Activated T-cell treated with anti-CD3 and anti-CD28 coated beads for 24 hours (primary cell): ENCODE results near the gene RNF186.
"Not testable (repeated sequence)": the region's sequence is repeated elsewhere in the genome, so short reads cannot be mapped to it uniquely, and the experiment has no call there.

Experiments used
- DNase-seq: peaks from one replicate; pipeline ENCODE4 v3.0.0-alpha.2; 2020; ENCODE audit warnings: low read depth

RNF186 gene

GRCh38 chr1:19814681-19815503 is at the start of gene RNF186:
Gene RNF186, minus strand, starts transcription at chr1:19815283. Its CDS starts 182 bp downstream, at chr1:19815101.
- DNase-seq: no peak

- DNase-seq: no peak
These were observed 49.6 kb upstream of the RNF186 start for GRCh38 chr1:19864570-19865160.

DNA sequence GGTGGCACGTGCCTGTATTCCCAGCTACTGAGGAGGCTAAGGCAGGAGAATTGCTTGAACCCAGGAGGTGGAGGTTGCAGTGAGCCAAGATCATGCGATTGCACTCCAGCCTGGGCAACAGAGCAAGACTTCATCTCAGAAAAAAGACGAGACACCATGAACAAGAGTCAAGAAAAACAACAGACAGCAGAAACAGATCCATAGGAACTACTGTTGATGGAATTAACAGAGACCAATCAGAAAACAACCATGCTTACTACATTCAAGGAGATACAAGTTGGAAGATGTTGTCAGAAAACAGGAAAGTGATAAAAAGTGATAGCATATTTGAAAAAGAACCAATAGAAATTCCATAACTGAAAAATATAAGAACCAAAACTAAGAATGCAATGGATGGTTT is 47.9 kb upstream of the RNF186 start:
- DNase-seq: no peak

GRCh38 chr1:19861842-19862530 is 46.9 kb upstream of the RNF186 start:
- DNase-seq: no peak

GRCh38 chr1:19861034-19861433 is 46.0 kb upstream of the RNF186 start:
- no peak for DNase-seq

GRCh38 chr1:19860418-19860817 is 45.3 kb upstream of the RNF186 start:
- no peak for DNase-seq

GRCh38 chr1:19859876-19860275 is 44.8 kb upstream of the RNF186 start:
- DNase-seq: no peak

GRCh38 chr1:19858893-19859292 is 43.8 kb upstream of the RNF186 start:
- DNase-seq: no peak

GRCh38 chr1:19854866-19855265 is 39.8 kb upstream of the RNF186 start:
- no peak for DNase-seq

DNA sequence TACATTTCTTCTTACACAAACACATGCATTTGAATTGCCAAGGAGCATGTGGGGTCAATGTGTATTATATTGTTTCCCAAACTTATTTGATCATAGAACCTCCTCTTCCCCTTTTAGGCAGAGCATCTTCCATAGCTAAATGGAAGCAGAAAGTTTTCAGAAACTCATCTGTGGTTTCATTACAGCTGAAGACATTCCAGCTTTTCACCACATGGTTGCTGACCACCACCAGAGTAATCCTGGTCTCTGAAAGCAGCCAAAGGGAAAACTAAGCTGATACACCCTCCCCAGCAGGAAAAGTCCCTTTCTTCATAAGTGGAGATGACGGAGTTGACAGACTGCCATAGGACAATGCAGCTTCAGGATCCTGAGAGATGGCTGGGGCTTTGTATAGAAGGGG is 37.0 kb upstream of the RNF186 start:
- DNase-seq: no peak

DNA sequence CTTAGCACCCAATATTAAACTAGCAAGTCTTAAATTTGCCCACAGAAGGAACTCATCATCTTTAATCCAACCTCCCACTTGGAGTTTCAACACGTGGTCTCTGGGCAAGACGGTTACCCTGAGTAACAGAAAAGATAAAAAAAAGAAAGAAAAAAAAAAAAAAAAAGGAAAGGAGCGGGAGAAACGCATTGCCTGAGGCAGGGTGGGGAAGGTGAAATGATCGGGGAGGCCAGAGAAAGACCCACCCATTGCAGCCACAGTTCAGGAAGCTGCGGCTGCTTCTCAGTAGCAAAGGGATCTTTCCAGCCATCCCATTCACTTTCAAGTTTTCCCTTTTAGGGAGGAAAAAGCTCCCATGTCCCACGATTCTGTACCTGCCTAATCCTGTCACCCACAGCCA is 35.1 kb upstream of the RNF186 start:
- DNase-seq: no peak

GRCh38 chr1:19849307-19849706 is 34.2 kb upstream of the RNF186 start:
- not testable (repeated sequence) for DNase-seq

DNA sequence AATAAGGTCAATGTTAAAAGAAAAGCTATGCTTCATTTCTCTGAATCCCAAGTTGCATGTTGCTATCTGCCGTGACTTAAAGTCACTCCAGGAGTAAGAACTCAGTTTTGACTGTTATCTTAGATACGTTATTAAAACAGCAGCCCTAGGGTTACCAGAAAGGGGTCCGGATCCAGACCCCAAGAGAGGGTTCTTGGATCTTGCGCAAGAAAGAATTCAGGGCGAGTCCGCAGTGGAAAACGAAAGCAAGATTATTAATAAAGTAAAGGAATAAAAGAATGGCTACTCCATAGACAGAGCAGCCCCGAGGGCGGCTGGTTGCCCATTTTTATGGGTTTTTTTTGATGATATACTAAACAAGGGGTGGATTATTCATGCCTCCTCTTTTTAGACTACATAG is 32.3 kb upstream of the RNF186 start:
- not testable (repeated sequence) for DNase-seq

DNA sequence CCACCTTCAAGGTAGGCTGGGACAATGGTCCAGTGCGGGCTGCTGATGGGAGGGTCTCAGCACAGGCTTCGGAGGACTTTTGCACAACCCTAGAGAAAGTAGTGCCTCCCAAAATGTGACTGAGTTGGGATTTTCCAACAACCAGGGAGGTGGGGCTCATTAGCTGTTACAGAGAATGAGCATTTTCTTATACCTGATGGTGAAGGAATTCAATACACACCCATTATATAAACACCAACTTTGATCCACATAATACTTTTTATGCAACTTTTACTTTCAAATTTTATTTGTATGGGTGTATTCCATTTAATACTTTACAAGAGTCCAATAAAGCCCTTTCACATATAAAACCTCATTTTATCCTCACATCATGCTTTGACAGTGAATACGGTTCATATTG is 31.3 kb upstream of the RNF186 start:
- no peak for DNase-seq

DNA sequence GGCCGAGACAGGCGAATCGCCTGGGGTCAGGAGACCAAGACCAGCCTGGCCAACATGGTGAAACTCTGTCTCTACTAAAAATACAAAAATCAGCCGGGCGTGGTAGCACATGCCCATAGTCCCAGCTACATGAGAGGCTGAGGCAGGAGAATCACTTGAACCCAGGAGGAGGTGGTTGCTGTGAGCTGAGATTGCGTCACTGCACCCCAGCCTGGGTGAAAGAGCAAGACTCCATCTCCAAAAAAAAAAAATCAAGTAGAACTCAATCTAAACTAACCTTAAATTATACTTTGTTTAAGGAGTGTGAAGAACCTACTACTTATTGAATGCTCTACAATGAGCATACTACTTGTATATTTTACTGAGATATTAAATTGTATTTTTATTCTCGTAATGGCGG is 30.5 kb upstream of the RNF186 start:
- DNase-seq: no peak

DNA sequence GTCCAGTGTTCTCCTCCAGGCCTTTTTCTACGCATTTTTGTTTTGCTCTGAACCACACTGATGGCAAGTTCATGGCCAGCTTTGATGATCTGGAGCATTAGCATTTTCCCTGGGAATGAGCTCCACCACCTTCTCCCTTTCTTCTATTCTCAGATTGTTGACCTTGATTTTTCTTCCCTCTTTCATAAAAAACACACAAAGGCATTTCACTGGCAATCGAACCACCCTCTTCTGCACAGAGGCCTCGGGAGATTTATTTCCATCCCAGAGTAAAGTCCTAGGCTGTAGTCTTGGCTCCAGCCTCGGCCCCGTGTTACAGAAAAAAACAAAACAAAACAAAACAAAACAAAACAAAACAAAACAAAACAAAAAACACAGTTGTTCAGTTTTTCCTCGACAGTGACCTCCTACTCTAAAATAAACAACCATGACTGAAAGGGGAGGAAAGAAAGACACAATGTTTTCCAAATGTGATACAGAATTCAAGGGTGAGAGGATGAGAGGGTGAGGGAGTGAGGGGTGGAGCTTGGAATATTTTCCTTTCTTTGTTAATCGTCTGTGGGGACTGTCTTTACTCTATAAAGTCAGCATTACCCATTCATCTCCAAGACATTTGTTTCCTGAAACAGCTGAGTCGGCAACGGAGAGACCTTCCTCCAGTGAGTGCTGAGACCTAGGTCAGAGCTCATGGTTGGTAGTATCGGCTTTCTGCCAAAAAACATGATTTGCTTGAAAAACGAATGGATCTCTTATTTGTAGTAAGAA is 29.8 kb upstream of the RNF186 start:
- DNase-seq: no peak

- no peak for DNase-seq
These were observed 25.1 kb upstream of the RNF186 start for GRCh38 chr1:19840228-19840627.

- DNase-seq: no peak
These were observed 22.8 kb upstream of the RNF186 start for GRCh38 chr1:19837866-19838265.

- no peak for DNase-seq
These were observed 20.5 kb upstream of the RNF186 start for GRCh38 chr1:19835578-19835977.

GRCh38 chr1:19831441-19831840 is 16.4 kb upstream of the RNF186 start:
- DNase-seq: no peak

GRCh38 chr1:19828546-19828945 is 13.5 kb upstream of the RNF186 start:
- DNase-seq: no peak

DNA sequence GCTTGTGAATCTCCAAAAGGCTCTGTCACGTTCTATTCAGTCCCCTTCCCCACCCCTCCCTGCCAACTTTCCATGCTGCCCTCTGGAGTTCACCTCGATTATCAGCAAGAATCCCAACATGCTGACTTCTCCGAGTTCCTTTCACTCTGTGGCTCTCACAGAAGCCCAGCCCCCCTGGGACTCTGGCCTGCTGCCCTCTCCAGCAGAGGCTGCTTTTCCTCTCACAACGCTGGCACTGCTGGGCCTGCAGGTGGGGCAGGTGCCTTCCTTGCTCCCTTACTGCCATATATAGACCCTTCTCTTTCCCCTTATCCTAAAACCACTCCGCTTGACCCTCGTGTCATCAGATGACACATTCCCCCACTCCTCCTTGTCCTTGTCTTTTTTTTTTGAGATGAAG is 10.2 kb upstream of the RNF186 start:
- DNase-seq: no peak
